DOHH2 (cell line): Measurements from ENCODE around the gene SIGLEC15.

Source experiments
- H3F3A ChIP-seq: fragments of 200-600 bp; sonication (generic), shearing (Covaris generic); 2 replicates; pipeline ENCODE4 v1.6.0; 2016; ENCODE audit warnings: antibody characterized with exemption, mild to moderate bottlenecking; ENCODE audit not compliant: control insufficient read depth, insufficient read depth
- H3K27ac ChIP-seq: fragments of 200-600 bp; sonication (generic); 2 replicates; pipeline ENCODE4 v1.5.1; 2014; ENCODE audit warnings: low read depth, mild to moderate bottlenecking, low read length, moderate library complexity
- H3K27me3 ChIP-seq: fragments of 200-600 bp; sonication (generic); 2 replicates; pipeline ENCODE4 v1.6.1; 2014; ENCODE audit warnings: mild to moderate bottlenecking, low read length, mixed read lengths; ENCODE audit not compliant: control insufficient read depth
- H3K36me3 ChIP-seq: fragments of 200-600 bp; sonication (generic); 2 replicates; pipeline ENCODE4 v1.6.1; 2014; ENCODE audit warnings: mild to moderate bottlenecking, low read length, moderate library complexity, mixed read lengths; ENCODE audit not compliant: control insufficient read depth
- H3K4me1 ChIP-seq: fragments of 200-600 bp; sonication (generic); 2 replicates; pipeline ENCODE4 v1.6.1; 2014; ENCODE audit warnings: mild to moderate bottlenecking, low read length, mixed read lengths; ENCODE audit not compliant: control insufficient read depth
- H3K4me2 ChIP-seq: fragments of 200-600 bp; sonication (generic); 2 replicates; pipeline ENCODE4 v1.6.0; 2014; ENCODE audit warnings: mild to moderate bottlenecking, low read length, moderate library complexity
- H3K4me3 ChIP-seq: fragments of 200-600 bp; sonication (generic); 2 replicates; pipeline ENCODE4 v1.5.1; 2014; ENCODE audit warnings: mild to moderate bottlenecking, low read length, mixed read lengths
- H3K79me2 ChIP-seq: fragments of 200-600 bp; sonication (generic); 2 replicates; pipeline ENCODE4 v1.6.1; 2014; ENCODE audit warnings: mild to moderate bottlenecking, low read length, mixed read lengths; ENCODE audit not compliant: control insufficient read depth
- H3K9me2 ChIP-seq: fragments of 200-600 bp; sonication (generic); replicated peaks from 2 replicates; pipeline ENCODE4 v1.6.1; 2014; ENCODE audit warnings: mild to moderate bottlenecking, low read length, mixed read lengths; ENCODE audit not compliant: control insufficient read depth
- H3K9me3 ChIP-seq: fragments of 200-600 bp; sonication (generic); 2 replicates; pipeline ENCODE4 v1.6.1; 2014; ENCODE audit warnings: antibody characterized with exemption, low read length, mixed read lengths; ENCODE audit not compliant: control insufficient read depth, insufficient read depth
- H4K20me1 ChIP-seq: fragments of 200-600 bp; sonication (generic); 2 replicates; pipeline ENCODE4 v1.6.0; 2014; ENCODE audit warnings: low read depth, mild to moderate bottlenecking, antibody characterized with exemption, low read length, moderate library complexity; ENCODE audit not compliant: control insufficient read depth, insufficient read depth
- CTCF ChIP-seq: fragments of 200-600 bp; sonication (generic); IDR thresholded peaks from one replicate; pipeline ENCODE4 v1.5.1; 2014; ENCODE audit warnings: antibody characterized with exemption, mild to moderate bottlenecking, low read depth, low read length; ENCODE audit not compliant: poor library complexity, severe bottlenecking
- EZH2phosphoT487 ChIP-seq: fragments of 200-600 bp; sonication (generic); IDR thresholded peaks from 2 replicates; pipeline ENCODE4 v1.6.1; 2017; ENCODE audit warnings: borderline replicate concordance, mild to moderate bottlenecking, antibody characterized with exemption, low read length, moderate library complexity, mixed read lengths

SIGLEC15 gene

GRCh38 chr18:45841765-45842442, 16.4 kb downstream of the SIGLEC15 start:
- Histone ChIP-seq H3K4me3 (no peak overlapping the region), H3K27me3 (no peaks in the 10 kb centered on the region), H3K27ac (no peak overlapping the region), H3K4me2 (no peak overlapping the region), H3K4me1 (no peaks in the 10 kb centered on the region), H3K79me2 (no peaks in the 10 kb centered on the region), H3K36me3 (no peaks in the 10 kb centered on the region), H3K9me3 (no peaks in the 10 kb centered on the region), H3K9me2 (no peaks in the 10 kb centered on the region), H3F3A (no peaks in the 10 kb centered on the region), H4K20me1 (no peaks in the 10 kb centered on the region)
- TF ChIP-seq EZH2phosphoT487 = no peak
- no peak for TF ChIP-seq CTCF

- Histone ChIP-seq H3K36me3 (no peaks in the 10 kb centered on the region), H3F3A (no peaks in the 10 kb centered on the region), H3K9me2 (no peaks in the 10 kb centered on the region), H3K4me2 (no peak overlapping the region), H3K4me1 (no peaks in the 10 kb centered on the region), H3K27me3 (no peaks in the 10 kb centered on the region), H3K79me2 (no peaks in the 10 kb centered on the region), H3K4me3 (no peak overlapping the region), H3K27ac (no peak overlapping the region), H3K9me3 (no peaks in the 10 kb centered on the region), H4K20me1 (no peaks in the 10 kb centered on the region)
- TF ChIP-seq CTCF (no peak), EZH2phosphoT487 (no peak)
Measured at GRCh38 chr18:45843019-45843418, 17.5 kb downstream of the SIGLEC15 start.

DNA sequence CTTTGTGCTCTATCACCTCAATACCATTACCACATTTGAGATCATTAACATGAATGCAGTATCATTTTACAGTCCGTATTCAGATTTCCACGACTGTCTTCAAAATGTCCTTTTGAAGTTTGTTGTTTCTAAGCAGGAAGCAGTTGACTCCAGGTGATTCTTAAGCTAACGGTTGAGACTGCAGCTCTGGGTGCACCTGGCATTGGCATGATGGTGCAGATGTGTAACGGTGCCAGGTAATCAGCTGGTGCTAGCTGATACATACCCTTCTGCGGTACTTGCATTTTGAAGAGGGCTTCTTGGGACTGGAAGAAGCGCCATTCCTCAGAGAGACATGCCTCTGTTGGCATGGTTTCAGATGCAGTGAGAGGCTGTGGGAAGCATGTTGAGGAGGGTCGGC, 19.5 kb downstream of the SIGLEC15 start:
- H3K4me1 ChIP-seq = no peaks in the 10 kb centered on the region
- no peak overlapping the region for H3K27ac ChIP-seq
- H3K36me3 ChIP-seq = no peaks in the 10 kb centered on the region; the same call in 1 of the 2 replicates
- H3F3A ChIP-seq = no peaks in the 10 kb centered on the region
- no peaks in the 10 kb centered on the region for H4K20me1 ChIP-seq
- no peak overlapping the region for H3K4me2 ChIP-seq
- no peaks in the 10 kb centered on the region for H3K9me2 ChIP-seq
- H3K27me3 ChIP-seq = no peaks in the 10 kb centered on the region
- H3K79me2 ChIP-seq = no peaks in the 10 kb centered on the region
- TF ChIP-seq EZH2phosphoT487 (no peak), CTCF (no peak)
- no peak overlapping the region for H3K4me3 ChIP-seq
- no peaks in the 10 kb centered on the region for H3K9me3 ChIP-seq
